HepG2 (cell line): ENCODE data around the gene RFX7. TPM values are rescaled to one million over a fixed set of nuclear protein-coding genes. Genes with fewer than 3 reads are reported as not detected.

Experiments used
- ELF1 ChIP-seq: sonication (generic); formaldehyde crosslinking; IDR thresholded peaks from 2 replicates; pipeline ENCODE4 v1.4.0; 2020; ENCODE audit warnings: missing genetic modification reagents
- EP300 ChIP-seq, 3 experiments: sonication (generic) in 1 of 3; formaldehyde crosslinking in 1 of 3; IDR thresholded peaks; 2 replicates each; pipeline versions ENCODE4 v1.5.1 to v1.6.1; 2011 to 2020; ENCODE audit warnings: low read depth in 2 of 3, low read length in 2 of 3, borderline replicate concordance in 1 of 3, improper control_type of control experiment in 1 of 3, mild to moderate bottlenecking in 1 of 3, missing genetic modification reagents in 1 of 3, moderate library complexity in 1 of 3
- FOXK1 ChIP-seq: sonication (generic); formaldehyde crosslinking; IDR thresholded peaks from 2 replicates; pipeline ENCODE4 v1.4.0; 2020; ENCODE audit warnings: low read depth, missing genetic modification reagents, borderline replicate concordance
- JARID2 ChIP-seq: sonication (generic); formaldehyde crosslinking; IDR thresholded peaks from 2 replicates; pipeline ENCODE4 v1.8.1; 2023; ENCODE audit warnings: missing genetic modification reagents, inconsistent platforms; ENCODE audit not compliant: insufficient replicate concordance
- NFE2L1 ChIP-seq: sonication (generic); formaldehyde crosslinking; IDR thresholded peaks from 2 replicates; pipeline ENCODE4 v1.4.0; 2020; ENCODE audit warnings: missing genetic modification reagents, mild to moderate bottlenecking, borderline replicate concordance
- SNAPC4 ChIP-seq: sonication (generic); formaldehyde crosslinking; IDR thresholded peaks from 2 replicates; pipeline ENCODE4 v1.4.0; 2020; ENCODE audit warnings: mild to moderate bottlenecking, missing genetic modification reagents
- STAG1 ChIP-seq: sonication (generic); formaldehyde crosslinking; IDR thresholded peaks from 2 replicates; pipeline ENCODE4 v1.4.0; 2020; ENCODE audit warnings: missing genetic modification reagents
- TEAD3 ChIP-seq: optimal IDR thresholded peaks from 2 replicates; pipeline ENCODE3; 2016; ENCODE audit warnings: borderline replicate concordance
- ZFP36L1 ChIP-seq: sonication (generic); formaldehyde crosslinking; IDR thresholded peaks from 2 replicates; pipeline ENCODE4 v1.8.0; 2022; ENCODE audit warnings: mild to moderate bottlenecking, missing genetic modification reagents, moderate library complexity
- ZMYM4 ChIP-seq: sonication (generic); formaldehyde crosslinking; IDR thresholded peaks from 2 replicates; pipeline ENCODE4 v1.8.1; 2023; ENCODE audit warnings: mild to moderate bottlenecking, missing genetic modification reagents
- ZNF160 ChIP-seq: sonication (generic); formaldehyde crosslinking; IDR thresholded peaks from 2 replicates; pipeline ENCODE4 v1.8.0; 2022; ENCODE audit warnings: mild to moderate bottlenecking, inconsistent platforms, missing genetic modification reagents
- ZNF350 ChIP-seq: sonication (generic); formaldehyde crosslinking; IDR thresholded peaks from 2 replicates; pipeline ENCODE4 v1.4.0; 2020; ENCODE audit warnings: mild to moderate bottlenecking, low read depth, missing genetic modification reagents, borderline replicate concordance
- ZNF432 ChIP-seq: sonication (generic); formaldehyde crosslinking; IDR thresholded peaks from 2 replicates; pipeline ENCODE4 v1.5.0; 2020; ENCODE audit warnings: missing genetic modification reagents, mild to moderate bottlenecking, borderline replicate concordance
- ZNF564 ChIP-seq: sonication (generic); formaldehyde crosslinking; IDR thresholded peaks from 2 replicates; pipeline ENCODE4 v1.8.1; 2023; ENCODE audit warnings: mild to moderate bottlenecking, missing genetic modification reagents
- ZNF619 ChIP-seq: sonication (generic); formaldehyde crosslinking; IDR thresholded peaks from 2 replicates; pipeline ENCODE4 v1.4.0; 2020; ENCODE audit warnings: mild to moderate bottlenecking, missing genetic modification reagents
- polyA plus RNA-seq, 8 experiments: library from polyadenylated mRNA; depleted of rRNA in 3 of 8; stranded (reverse) in 7 of 8; unstranded in 1 of 8; fragments of >200 nt; fragmentation: Illumina TruSeq in 4 of 8; extraction: Trizol in 4 of 8; gene quantifications; 2 replicates each; pipeline versions ENCODE4 v1.2.1 to v1.2.3, GENCODE V29; 2011 to 2016; ENCODE audit warnings: low read depth in 4 of 8, missing spikeins in 1 of 8, mixed read lengths in 1 of 8; ENCODE audit not compliant: insufficient read depth in 1 of 8
- total RNA-seq, 5 experiments: library from RNA; depleted of rRNA; stranded (reverse); fragments of >200 nt; fragmentation: Illumina TruSeq; extraction: Trizol; gene quantifications; 2 replicates each; pipeline ENCODE4 v1.2.3, GENCODE V29; 2016; ENCODE audit warnings: low read depth in 1 of 5
- TF ChIP-seq, protein P1 (sequence below): sonication (generic); formaldehyde crosslinking; IDR thresholded peaks from 2 replicates; pipeline ENCODE4 v1.8.1; 2023; ENCODE audit warnings: mild to moderate bottlenecking, missing genetic modification reagents
- TF ChIP-seq, protein P2 (sequence below): sonication (generic); formaldehyde crosslinking; IDR thresholded peaks from 2 replicates; pipeline ENCODE4 v1.5.1; 2020; ENCODE audit warnings: mild to moderate bottlenecking, missing genetic modification reagents, moderate library complexity
- TF ChIP-seq, protein P3 (sequence below): sonication (generic); formaldehyde crosslinking; IDR thresholded peaks from 2 replicates; pipeline ENCODE4 v1.4.0; 2020; ENCODE audit warnings: missing genetic modification reagents, mild to moderate bottlenecking, borderline replicate concordance

Gene RFX7
- total and polyA plus RNA-seq, 2 of the 13 experiments (the other 11 are each of a cell fraction or from before 2014, with no cell fraction given), result 8.5 to 10.4 TPM

DNA sequence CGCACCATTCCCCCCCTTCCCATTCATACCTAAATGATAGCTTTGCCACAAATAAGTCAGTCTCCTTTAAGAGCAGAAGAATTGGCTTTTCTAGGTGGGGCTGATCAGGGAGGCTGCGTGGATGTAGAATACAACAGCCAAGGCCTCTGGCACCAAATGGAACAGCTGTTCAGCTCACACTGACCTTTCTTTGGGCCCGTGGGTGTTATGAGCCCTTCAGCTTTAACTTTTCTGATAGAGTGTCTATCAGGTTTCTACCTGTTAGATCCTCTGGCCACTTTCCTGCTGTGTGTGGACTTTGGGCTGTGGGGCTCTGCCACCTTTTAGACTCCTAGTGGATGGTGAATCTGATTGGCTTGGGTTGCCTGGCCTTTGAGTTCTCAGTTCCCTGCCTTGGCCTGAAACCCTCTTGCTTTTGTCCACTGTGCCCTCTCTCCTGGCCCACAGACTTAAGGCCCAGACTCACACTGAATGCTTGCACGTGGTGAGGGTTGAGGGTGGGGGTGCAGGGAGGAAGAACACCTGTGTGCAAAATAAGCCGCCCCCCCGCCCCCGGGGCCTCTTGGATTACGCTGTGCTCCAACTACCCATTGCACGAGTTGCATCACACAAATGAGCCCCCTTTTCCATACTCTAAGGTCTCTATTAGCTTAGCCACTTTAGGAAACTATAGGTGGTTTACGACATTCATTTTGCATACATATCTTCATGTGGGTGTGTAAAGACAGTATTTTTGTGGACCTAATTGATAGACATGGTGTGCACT is 1.3 kb upstream of the RFX7 start (continued):
- TF ChIP-seq STAG1 (no peak), TEAD3 (CRISPR knock-in tag) (peak; percentile 28), ZFP36L1 (CRISPR knock-in tag) (no peak), ZNF160 (0 out of 2 replicates have a peak, but pooled peaks have one; percentile 64), ZNF564 (CRISPR knock-in tag) (0 out of 2 replicates have a peak, but pooled peaks have one; percentile 15), EP300 (IDR thresholded peaks at IDR 0.05; ENCODE audit: low read depth in 2 of 2, low read length in 2 of 2) (0 out of 4 replicates have a peak, but pooled peaks of 1 of the 2 experiments have one; percentile 16), EP300 (CRISPR knock-in tag; IDR thresholded peaks at IDR 0.05; ENCODE audit: borderline replicate concordance) (no peak), FOXK1 (no peak), ZNF619 (0 out of 2 replicates have a peak, but pooled peaks have one; percentile 32), NFE2L1 (CRISPR knock-in tag) (no peak), JARID2 (CRISPR knock-in tag) (no peak), SNAPC4 (CRISPR knock-in tag) (no peak), ZNF432 (CRISPR knock-in tag) (no peak), ELF1 (CRISPR knock-in tag) (no peak), ZNF350 (peak; percentile 68; the same call in 1 of the 2 replicates), ZMYM4 (CRISPR knock-in tag) (peak; percentile 77; the same call in 1 of the 2 replicates)
- TF ChIP-seq, protein P1, sequence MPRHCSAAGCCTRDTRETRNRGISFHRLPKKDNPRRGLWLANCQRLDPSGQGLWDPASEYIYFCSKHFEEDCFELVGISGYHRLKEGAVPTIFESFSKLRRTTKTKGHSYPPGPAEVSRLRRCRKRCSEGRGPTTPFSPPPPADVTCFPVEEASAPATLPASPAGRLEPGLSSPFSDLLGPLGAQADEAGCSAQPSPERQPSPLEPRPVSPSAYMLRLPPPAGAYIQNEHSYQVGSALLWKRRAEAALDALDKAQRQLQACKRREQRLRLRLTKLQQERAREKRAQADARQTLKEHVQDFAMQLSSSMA (CRISPR knock-in tag), result no peak
- TF ChIP-seq, protein P2, sequence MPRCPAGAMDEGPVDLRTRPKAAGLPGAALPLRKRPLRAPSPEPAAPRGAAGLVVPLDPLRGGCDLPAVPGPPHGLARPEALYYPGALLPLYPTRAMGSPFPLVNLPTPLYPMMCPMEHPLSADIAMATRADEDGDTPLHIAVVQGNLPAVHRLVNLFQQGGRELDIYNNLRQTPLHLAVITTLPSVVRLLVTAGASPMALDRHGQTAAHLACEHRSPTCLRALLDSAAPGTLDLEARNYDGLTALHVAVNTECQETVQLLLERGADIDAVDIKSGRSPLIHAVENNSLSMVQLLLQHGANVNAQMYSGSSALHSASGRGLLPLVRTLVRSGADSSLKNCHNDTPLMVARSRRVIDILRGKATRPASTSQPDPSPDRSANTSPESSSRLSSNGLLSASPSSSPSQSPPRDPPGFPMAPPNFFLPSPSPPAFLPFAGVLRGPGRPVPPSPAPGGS (CRISPR knock-in tag), result no peak
- TF ChIP-seq, protein P3, sequence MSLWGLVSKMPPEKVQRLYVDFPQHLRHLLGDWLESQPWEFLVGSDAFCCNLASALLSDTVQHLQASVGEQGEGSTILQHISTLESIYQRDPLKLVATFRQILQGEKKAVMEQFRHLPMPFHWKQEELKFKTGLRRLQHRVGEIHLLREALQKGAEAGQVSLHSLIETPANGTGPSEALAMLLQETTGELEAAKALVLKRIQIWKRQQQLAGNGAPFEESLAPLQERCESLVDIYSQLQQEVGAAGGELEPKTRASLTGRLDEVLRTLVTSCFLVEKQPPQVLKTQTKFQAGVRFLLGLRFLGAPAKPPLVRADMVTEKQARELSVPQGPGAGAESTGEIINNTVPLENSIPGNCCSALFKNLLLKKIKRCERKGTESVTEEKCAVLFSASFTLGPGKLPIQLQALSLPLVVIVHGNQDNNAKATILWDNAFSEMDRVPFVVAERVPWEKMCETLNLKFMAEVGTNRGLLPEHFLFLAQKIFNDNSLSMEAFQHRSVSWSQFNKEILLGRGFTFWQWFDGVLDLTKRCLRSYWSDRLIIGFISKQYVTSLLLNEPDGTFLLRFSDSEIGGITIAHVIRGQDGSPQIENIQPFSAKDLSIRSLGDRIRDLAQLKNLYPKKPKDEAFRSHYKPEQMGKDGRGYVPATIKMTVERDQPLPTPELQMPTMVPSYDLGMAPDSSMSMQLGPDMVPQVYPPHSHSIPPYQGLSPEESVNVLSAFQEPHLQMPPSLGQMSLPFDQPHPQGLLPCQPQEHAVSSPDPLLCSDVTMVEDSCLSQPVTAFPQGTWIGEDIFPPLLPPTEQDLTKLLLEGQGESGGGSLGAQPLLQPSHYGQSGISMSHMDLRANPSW, result no peak
